Upper lobe of right lung (tissue), 1 donor: Measurements from ENCODE around the gene HIPK2. TPM values are rescaled to one million over a fixed set of nuclear protein-coding genes. Genes with fewer than 3 reads are reported as not detected.

Experiments
- ATAC-seq: fragments of 200-7000 bp; cut with Tn5 transposase; one replicate; pipeline ENCODE4 v1.9.1; 2020; ENCODE audit warnings: mild to moderate bottlenecking, moderate library complexity
- DNase-seq: peaks from one replicate; pipeline ENCODE4 v3.0.0-alpha.2; 2020
- H3K27ac ChIP-seq: fragments of 200-600 bp; one replicate; pipeline ENCODE4 v1.8.0; 2022
- H3K27me3 ChIP-seq: fragments of 200-600 bp; one replicate; pipeline ENCODE4 v1.8.0; 2022; ENCODE audit warnings: mild to moderate bottlenecking
- H3K36me3 ChIP-seq: fragments of 200-600 bp; one replicate; pipeline ENCODE4 v1.8.0; 2022
- H3K4me1 ChIP-seq: fragments of 200-600 bp; one replicate; pipeline ENCODE4 v1.8.0; 2022
- H3K4me3 ChIP-seq: fragments of 200-600 bp; one replicate; pipeline ENCODE4 v1.8.0; 2022; ENCODE audit warnings: mild to moderate bottlenecking
- H3K9me3 ChIP-seq: fragments of 200-600 bp; one replicate; pipeline ENCODE4 v1.8.0; 2022
- CTCF ChIP-seq: fragments of 200-600 bp; IDR thresholded peaks from one replicate; pipeline ENCODE4 v1.8.0; 2022; ENCODE audit warnings: antibody characterized with exemption
- intact Hi-C: fragments of 100-400 bp; cut with DNase I; formaldehyde crosslinking; loops from one replicate; pipeline ENCODE4 v1.11.0; 2022
- total RNA-seq: library from RNA; stranded (reverse); fragmentation: NEBNext Ultra II Directional; extraction: Animal tissue kit (Norgen Biotek cat#: 25700); gene quantifications from one replicate; pipeline ENCODE4 v1.2.1, GENCODE V29; 2021
- donor health status: DM: no; HTN: yes; CAD: no; lungs with severe emphysema.

The HIPK2 gene
- total RNA-seq, 1 donor from 2014 or later: 64.3 TPM

GRCh38 chr7:139808846-139809442 lies 31.1 kb upstream of the HIPK2 start:
- no peak for TF ChIP-seq CTCF

GRCh38 chr7:139808427-139808826 lies 30.6 kb upstream of the HIPK2 start:
- DNase-seq: no peak
- H3K4me1 ChIP-seq: no peaks in the 10 kb centered on the region
- no peak for TF ChIP-seq CTCF
- intact Hi-C loops: no loop called here
- no peak overlapping the region for H3K27ac ChIP-seq
- no peak overlapping the region for H3K4me3 ChIP-seq
- no peaks in the 10 kb centered on the region for H3K9me3 ChIP-seq
- ATAC-seq: no peak
- H3K27me3 ChIP-seq: no peaks in the 10 kb centered on the region
- no peaks in the 10 kb centered on the region for H3K36me3 ChIP-seq

More at GRCh38 chr7:139808846-139809442, 31.1 kb upstream of the HIPK2 start:
- H3K27ac ChIP-seq: no peak overlapping the region
- no peaks in the 10 kb centered on the region for H3K9me3 ChIP-seq
- no peak for ATAC-seq
- no peak for DNase-seq
- no peaks in the 10 kb centered on the region for H3K36me3 ChIP-seq
- intact Hi-C loops: no loop called here
- H3K4me1 ChIP-seq: no peaks in the 10 kb centered on the region
- H3K27me3 ChIP-seq: no peaks in the 10 kb centered on the region
- no peak overlapping the region for H3K4me3 ChIP-seq

- H3K27me3 ChIP-seq: no peaks in the 10 kb centered on the region
- H3K36me3 ChIP-seq: no peaks in the 10 kb centered on the region
- no peaks in the 10 kb centered on the region for H3K9me3 ChIP-seq
- H3K4me1 ChIP-seq: no peaks in the 10 kb centered on the region
- no peak overlapping the region for H3K4me3 ChIP-seq
- DNase-seq (no peak), ATAC-seq (no peak)
- TF ChIP-seq CTCF: no peak
- intact Hi-C loops: no loop called here
- H3K27ac ChIP-seq: no peak overlapping the region
These were observed 29.2 kb upstream of the HIPK2 start for GRCh38 chr7:139807009-139807408.

- ATAC-seq: no peak
- Histone ChIP-seq H3K9me3 (no peaks in the 10 kb centered on the region), H3K27me3 (no peaks in the 10 kb centered on the region), H3K4me1 (peaks cover 7% of the 10 kb centered on the region), H3K27ac (no peak overlapping the region), H3K4me3 (no peak overlapping the region), H3K36me3 (no peaks in the 10 kb centered on the region)
- no peak for DNase-seq
- intact Hi-C loops: no loop called here
- TF ChIP-seq CTCF: no peak
These were observed 26.8 kb upstream of the HIPK2 start for GRCh38 chr7:139804571-139804970.

GRCh38 chr7:139799586-139799985 lies 21.8 kb upstream of the HIPK2 start:
- intact Hi-C loops: no loop called here
- Histone ChIP-seq H3K27ac (no peak overlapping the region), H3K36me3 (no peaks in the 10 kb centered on the region), H3K9me3 (no peaks in the 10 kb centered on the region), H3K4me1 (peaks cover 12% of the 10 kb centered on the region), H3K4me3 (no peak overlapping the region), H3K27me3 (no peaks in the 10 kb centered on the region)
- TF ChIP-seq CTCF: no peak
- ATAC-seq (peak; percentile 90), DNase-seq (no peak)

- intact Hi-C loops: no loop called here
- Histone ChIP-seq H3K36me3 (no peaks in the 10 kb centered on the region), H3K9me3 (no peaks in the 10 kb centered on the region), H3K4me3 (no peak overlapping the region), H3K27ac (no peak overlapping the region), H3K4me1 (peaks cover 12% of the 10 kb centered on the region), H3K27me3 (no peaks in the 10 kb centered on the region)
- no peak for DNase-seq
- ATAC-seq: no peak
- no peak for TF ChIP-seq CTCF
These were observed 21.1 kb upstream of the HIPK2 start for GRCh38 chr7:139798892-139799291.
